AG09309 (cell line): ENCODE measurements around the gene NABP1.

ENCODE experiments used
- DNase-seq: peaks from one replicate; pipeline ENCODE4 v3.0.0-alpha.2; 2010; ENCODE audit warnings: low read depth
- H3K4me3 ChIP-seq: 2 replicates; pipeline ENCODE4 v1.5.1; 2011; ENCODE audit warnings: mild to moderate bottlenecking, low read depth, low read length, moderate library complexity; ENCODE audit not compliant: control insufficient read depth
- CTCF ChIP-seq: IDR thresholded peaks from 2 replicates; pipeline ENCODE4 v1.5.1; 2011; ENCODE audit warnings: mild to moderate bottlenecking, low read depth, low read length, inconsistent platforms; ENCODE audit not compliant: insufficient read depth, control insufficient read depth; ENCODE audit errors: missing control alignments

NABP1 gene

GRCh38 chr2:191677646-191678436 lies at the start of gene NABP1:
TSS of gene NABP1 (plus strand) at chr2:191678136. CDS start at chr2:191678615, 479 bp downstream.
- H3K4me3 ChIP-seq: peak within 1 kb of the TSS; percentile 82
- no peak for TF ChIP-seq CTCF

GRCh38 chr2:191629001-191629453 lies 48.9 kb upstream of the NABP1 start:
- H3K4me3 ChIP-seq: no peak overlapping the region
- TF ChIP-seq CTCF: no peak
- DNase-seq: no peak

More at GRCh38 chr2:191677646-191678436, at the start of gene NABP1:
- DNase-seq: peak; percentile 87

GRCh38 chr2:191629976-191630712 lies 47.8 kb upstream of the NABP1 start:
- no peak for TF ChIP-seq CTCF
- no peak for DNase-seq

GRCh38 chr2:191631754-191632153 lies 46.2 kb upstream of the NABP1 start:
- DNase-seq: no peak

More at GRCh38 chr2:191629976-191630712, 47.8 kb upstream of the NABP1 start:
- no peak overlapping the region for H3K4me3 ChIP-seq

GRCh38 chr2:191632426-191632825 lies 45.5 kb upstream of the NABP1 start:
- TF ChIP-seq CTCF: no peak
- no peak for DNase-seq
- H3K4me3 ChIP-seq: no peak overlapping the region

More at GRCh38 chr2:191631754-191632153, 46.2 kb upstream of the NABP1 start:
- no peak overlapping the region for H3K4me3 ChIP-seq
- TF ChIP-seq CTCF: no peak

- H3K4me3 ChIP-seq: no peak overlapping the region
- DNase-seq: no peak
- TF ChIP-seq CTCF: no peak
These were observed 43.1 kb upstream of the NABP1 start for GRCh38 chr2:191634791-191635190.
